Vagina (tissue), 2 donors: Measurements from ENCODE around the gene ADRB1. TPM values are rescaled to one million over a fixed set of nuclear protein-coding genes. Genes with fewer than 3 reads are reported as not detected.

Source experiments
- DNase-seq, 2 donors: peaks; one replicate each; pipeline ENCODE4 v3.0.0-alpha.2; 2017; ENCODE audit errors: extremely low spot score in 2 of 2
- H3K27ac ChIP-seq: fragments of 200-600 bp; sonication (generic); one replicate; pipeline ENCODE4 v1.5.1; 2019
- H3K27me3 ChIP-seq: fragments of 200-600 bp; sonication (generic); one replicate; pipeline ENCODE4 v1.5.1; 2019
- H3K36me3 ChIP-seq, 2 donors: fragments of 200-600 bp; sonication (generic); one replicate each; pipeline ENCODE4 v1.5.1; 2017 to 2019
- H3K4me1 ChIP-seq: fragments of 200-600 bp; sonication (generic); one replicate; pipeline ENCODE4 v1.5.1; 2019
- H3K4me3 ChIP-seq, 2 donors: fragments of 200-600 bp; sonication (generic); 1 replicate in 1 of 2; 2 replicates in 1 of 2; pipeline ENCODE4 v1.5.1; 2016 to 2019
- H3K9me3 ChIP-seq: fragments of 200-600 bp; sonication (generic); one replicate; pipeline ENCODE4 v1.5.1; 2019
- POLR2A ChIP-seq, 2 donors: fragments of 450-650 bp; IDR thresholded peaks; one replicate each; pipeline ENCODE4 v1.6.1; 2017; ENCODE audit warnings: antibody characterized with exemption in 2 of 2, mild to moderate bottlenecking in 2 of 2, moderate library complexity in 2 of 2
- POLR2AphosphoS5 ChIP-seq, 2 donors: sonication (generic); formaldehyde crosslinking; IDR thresholded peaks; one replicate each; pipeline ENCODE4 v1.9.0; 2017; ENCODE audit warnings: antibody characterized with exemption in 2 of 2, mild to moderate bottlenecking in 2 of 2, low read depth in 1 of 2; ENCODE audit not compliant: insufficient read depth in 1 of 2
- intact Hi-C: fragments of 100-400 bp; cut with DNase I; formaldehyde crosslinking; loops from one replicate; pipeline ENCODE4 v1.15.1; 2023
- total RNA-seq: library from RNA; depleted of rRNA; stranded (reverse); fragments of >200 nt; gene quantifications from one replicate; pipeline ENCODE4 v1.2.3, GENCODE V29; 2016
- TF ChIP-seq, protein P1 (sequence below), 3 experiments: fragments of 450-650 bp in 2 of 3; fragments of 200-600 bp in 1 of 3; sonication (generic) in 1 of 3; IDR thresholded peaks; one replicate each; pipeline ENCODE4 v1.5.1; 2017 to 2019; ENCODE audit warnings: antibody characterized with exemption in 3 of 3, mild to moderate bottlenecking in 2 of 3, moderate library complexity in 2 of 3

Gene ADRB1
- total RNA-seq, 1 donor from 2014 or later: not detected

DNA sequence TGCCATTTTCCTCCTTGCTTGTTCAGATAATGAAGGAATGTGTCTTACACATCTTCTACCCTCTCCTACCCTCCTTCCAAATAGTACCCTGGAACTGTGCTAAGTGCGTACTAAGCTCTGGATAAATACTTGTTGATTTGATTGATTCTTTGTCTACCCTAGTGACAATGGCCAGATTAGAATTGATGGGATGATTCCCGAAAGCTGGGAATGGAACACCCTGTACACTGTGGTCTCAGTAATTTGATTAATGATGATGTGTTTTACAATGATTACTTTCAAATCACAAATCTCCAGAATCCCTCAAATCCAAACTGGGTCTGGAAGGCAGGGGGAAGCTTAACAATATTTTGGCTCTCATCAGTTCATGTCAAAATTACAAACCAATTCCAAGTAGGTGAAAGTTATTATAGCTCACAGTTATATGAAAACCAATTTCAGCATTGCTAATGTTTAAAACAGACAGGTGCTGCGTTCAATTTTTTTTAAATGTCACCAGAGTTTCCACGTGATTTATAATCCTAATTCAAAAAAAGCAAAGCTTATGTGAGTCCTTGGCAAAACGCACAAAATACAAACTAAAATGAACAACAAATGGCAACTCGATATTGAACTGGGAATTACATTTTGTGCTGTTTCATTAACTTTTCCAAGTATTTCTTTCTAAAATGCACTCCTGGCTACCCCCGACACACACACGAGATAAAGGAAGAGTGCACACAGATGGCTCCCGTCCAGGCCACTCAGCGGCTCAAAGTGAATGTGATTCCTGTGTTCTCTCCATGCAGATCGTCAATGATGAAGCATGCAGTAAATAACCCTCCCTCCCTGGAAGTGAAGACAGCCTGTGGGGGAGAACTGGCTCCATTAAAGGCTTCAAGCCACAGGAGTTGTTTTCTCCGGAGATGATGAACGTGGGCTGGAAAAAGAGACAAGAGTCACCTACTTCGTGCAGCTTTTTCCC, 21.7 kb upstream of the ADRB1 start:
- H3K9me3 ChIP-seq: no peaks in the 10 kb centered on the region
- intact Hi-C loops: no loop called here
- no peak overlapping the region for H3K4me3 ChIP-seq
- no peaks in the 10 kb centered on the region for H3K27me3 ChIP-seq
- no peak overlapping the region for H3K27ac ChIP-seq
- H3K4me1 ChIP-seq: peaks cover 22% of the 10 kb centered on the region
- no peaks in the 10 kb centered on the region for H3K36me3 ChIP-seq
- TF ChIP-seq, protein P1, sequence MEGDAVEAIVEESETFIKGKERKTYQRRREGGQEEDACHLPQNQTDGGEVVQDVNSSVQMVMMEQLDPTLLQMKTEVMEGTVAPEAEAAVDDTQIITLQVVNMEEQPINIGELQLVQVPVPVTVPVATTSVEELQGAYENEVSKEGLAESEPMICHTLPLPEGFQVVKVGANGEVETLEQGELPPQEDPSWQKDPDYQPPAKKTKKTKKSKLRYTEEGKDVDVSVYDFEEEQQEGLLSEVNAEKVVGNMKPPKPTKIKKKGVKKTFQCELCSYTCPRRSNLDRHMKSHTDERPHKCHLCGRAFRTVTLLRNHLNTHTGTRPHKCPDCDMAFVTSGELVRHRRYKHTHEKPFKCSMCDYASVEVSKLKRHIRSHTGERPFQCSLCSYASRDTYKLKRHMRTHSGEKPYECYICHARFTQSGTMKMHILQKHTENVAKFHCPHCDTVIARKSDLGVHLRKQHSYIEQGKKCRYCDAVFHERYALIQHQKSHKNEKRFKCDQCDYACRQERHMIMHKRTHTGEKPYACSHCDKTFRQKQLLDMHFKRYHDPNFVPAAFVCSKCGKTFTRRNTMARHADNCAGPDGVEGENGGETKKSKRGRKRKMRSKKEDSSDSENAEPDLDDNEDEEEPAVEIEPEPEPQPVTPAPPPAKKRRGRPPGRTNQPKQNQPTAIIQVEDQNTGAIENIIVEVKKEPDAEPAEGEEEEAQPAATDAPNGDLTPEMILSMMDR (IDR thresholded peaks at IDR 0.05): no peak
- TF ChIP-seq POLR2AphosphoS5 (IDR thresholded peaks at IDR 0.05; ENCODE audit: insufficient read depth in 1 of 2, low read depth in 1 of 2) (no peak), POLR2A (IDR thresholded peaks at IDR 0.05) (no peak)
- DNase-seq: no peak

DNA sequence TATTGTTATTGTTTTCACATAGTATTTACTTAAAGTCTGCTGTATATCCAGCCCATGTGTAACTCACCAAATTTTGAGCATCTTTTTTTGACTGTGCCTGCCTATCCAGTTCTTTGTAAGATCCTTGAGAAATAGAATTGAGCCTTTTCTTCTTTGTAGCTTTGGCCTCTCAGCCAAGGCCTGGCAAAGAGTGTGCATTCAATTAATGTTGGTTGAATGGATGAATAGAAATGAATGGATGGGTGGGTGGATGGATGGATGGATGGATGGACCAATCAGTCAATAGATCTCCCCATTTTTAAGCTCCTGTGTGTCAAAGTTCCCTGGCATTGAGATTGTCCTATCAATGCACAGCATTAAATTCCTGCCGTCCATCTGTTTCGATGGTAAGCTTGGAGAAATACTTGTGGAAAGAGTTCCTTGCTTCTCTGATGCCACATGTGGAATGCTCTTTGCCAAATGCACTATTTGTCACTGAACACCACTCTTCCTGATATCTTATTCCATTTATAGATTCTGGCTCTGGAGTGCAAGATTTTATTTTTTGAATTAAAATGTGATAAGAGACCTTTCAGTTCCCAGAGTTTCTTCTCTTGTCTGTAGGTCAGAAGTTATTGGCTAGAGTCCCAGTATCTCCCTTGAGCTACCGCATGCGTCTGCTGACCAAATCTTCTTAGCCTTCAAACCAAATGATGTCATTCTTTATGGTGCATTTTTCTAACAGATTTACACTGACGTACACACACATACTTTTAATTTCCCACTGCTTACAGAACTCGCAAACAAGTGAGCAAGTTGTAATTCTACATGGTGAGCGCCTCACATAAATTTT, 20.7 kb upstream of the ADRB1 start:
- H3K4me3 ChIP-seq: no peak overlapping the region
- no peak overlapping the region for H3K27ac ChIP-seq
- DNase-seq: no peak
- TF ChIP-seq, protein P1 (IDR thresholded peaks at IDR 0.05): no peak
- no peak for TF ChIP-seq POLR2A (IDR thresholded peaks at IDR 0.05)
- TF ChIP-seq POLR2AphosphoS5 (IDR thresholded peaks at IDR 0.05; ENCODE audit: insufficient read depth in 1 of 2, low read depth in 1 of 2): no peak
- no peaks in the 10 kb centered on the region for H3K36me3 ChIP-seq
- intact Hi-C loops: no loop called here
- peaks cover 25% of the 10 kb centered on the region for H3K4me1 ChIP-seq
- no peaks in the 10 kb centered on the region for H3K9me3 ChIP-seq
- H3K27me3 ChIP-seq: no peaks in the 10 kb centered on the region

DNA sequence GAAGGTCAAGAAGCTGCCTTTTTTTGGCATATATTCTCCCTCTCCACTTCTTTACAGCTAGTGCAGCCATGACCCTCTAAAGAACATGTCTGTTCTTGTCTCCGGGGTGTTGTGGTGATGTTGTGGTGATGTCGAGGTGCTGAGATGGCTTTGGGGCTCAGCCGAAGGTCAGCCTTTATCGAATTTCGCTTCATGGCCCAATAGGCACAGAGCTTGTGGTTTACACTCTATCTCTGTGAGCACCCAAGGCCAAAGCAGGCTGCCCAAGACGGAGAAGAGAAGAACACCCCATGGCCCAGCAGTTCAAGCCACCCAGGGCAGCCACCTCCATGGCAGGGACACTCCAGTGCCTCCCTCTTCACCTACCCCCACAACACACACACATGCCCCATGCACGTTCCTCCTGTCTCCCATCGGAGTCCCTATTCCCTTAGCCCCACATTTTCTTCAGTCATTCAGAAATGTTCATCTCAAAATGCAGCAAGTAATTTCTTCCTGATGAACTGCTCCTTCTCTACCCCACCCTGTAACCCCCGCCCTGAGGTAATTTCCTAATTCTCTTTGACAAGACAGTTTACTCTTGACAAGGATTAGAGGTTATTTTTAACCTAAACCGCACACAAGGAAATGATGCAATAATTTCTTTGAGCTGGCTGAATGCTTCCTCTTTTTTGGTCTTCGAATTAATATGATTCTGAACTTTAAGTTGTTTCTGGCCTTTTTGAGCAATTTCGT, 18.6 kb upstream of the ADRB1 start:
- Histone ChIP-seq H3K4me3 (no peak overlapping the region), H3K9me3 (no peaks in the 10 kb centered on the region), H3K27ac (no peak overlapping the region), H3K27me3 (no peaks in the 10 kb centered on the region), H3K36me3 (no peaks in the 10 kb centered on the region), H3K4me1 (peaks cover 25% of the 10 kb centered on the region)
- intact Hi-C loops: no loop called here
- DNase-seq: no peak
- TF ChIP-seq POLR2A (IDR thresholded peaks at IDR 0.05): no peak
- TF ChIP-seq POLR2AphosphoS5 (IDR thresholded peaks at IDR 0.05; ENCODE audit: insufficient read depth in 1 of 2, low read depth in 1 of 2): no peak
- TF ChIP-seq, protein P1 (IDR thresholded peaks at IDR 0.05): no peak

DNA sequence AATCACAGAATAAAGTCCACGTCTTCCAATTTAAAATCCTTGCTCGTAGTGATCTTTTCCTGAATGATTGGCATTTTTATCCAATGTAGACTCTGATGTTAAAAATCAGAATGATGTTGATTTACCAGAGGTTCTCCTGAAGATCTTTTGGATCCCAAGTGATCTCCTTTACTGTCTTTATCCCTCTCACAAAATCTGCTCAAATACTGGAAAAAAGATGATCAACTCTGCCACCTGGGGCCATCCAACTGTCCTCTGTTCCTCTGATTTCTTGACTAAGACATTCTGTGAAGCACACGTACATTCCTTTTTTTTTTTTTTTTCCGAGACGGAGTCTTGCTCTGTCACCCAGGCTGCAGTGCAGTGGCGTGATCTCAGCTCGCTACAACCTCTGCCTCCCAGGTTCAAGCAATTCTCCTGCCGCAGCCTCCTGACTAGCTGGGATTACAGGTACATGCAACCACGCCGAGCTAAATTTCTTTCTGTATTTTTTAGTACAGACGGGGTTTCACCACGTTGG, 18.0 kb upstream of the ADRB1 start:
- peaks cover 25% of the 10 kb centered on the region for H3K4me1 ChIP-seq
- TF ChIP-seq POLR2AphosphoS5 (IDR thresholded peaks at IDR 0.05; ENCODE audit: insufficient read depth in 1 of 2, low read depth in 1 of 2): no peak
- TF ChIP-seq, protein P1 (IDR thresholded peaks at IDR 0.05): no peak
- no peak for TF ChIP-seq POLR2A (IDR thresholded peaks at IDR 0.05)
- H3K9me3 ChIP-seq: no peaks in the 10 kb centered on the region
- intact Hi-C loops: no loop called here
- H3K36me3 ChIP-seq: no peaks in the 10 kb centered on the region
- no peak for DNase-seq
- no peak overlapping the region for H3K4me3 ChIP-seq
- no peaks in the 10 kb centered on the region for H3K27me3 ChIP-seq
- no peak overlapping the region for H3K27ac ChIP-seq
